Measurements from ENCODE around the gene THY1. TPM values are rescaled to one million over a fixed set of nuclear protein-coding genes. Genes with fewer than 3 reads are reported as not detected.

Gene THY1
- polyA plus RNA-seq, 1 donor (not counting 4 experiments of a cell fraction or from before 2014, with no cell fraction given) = 2.4 TPM

DNA sequence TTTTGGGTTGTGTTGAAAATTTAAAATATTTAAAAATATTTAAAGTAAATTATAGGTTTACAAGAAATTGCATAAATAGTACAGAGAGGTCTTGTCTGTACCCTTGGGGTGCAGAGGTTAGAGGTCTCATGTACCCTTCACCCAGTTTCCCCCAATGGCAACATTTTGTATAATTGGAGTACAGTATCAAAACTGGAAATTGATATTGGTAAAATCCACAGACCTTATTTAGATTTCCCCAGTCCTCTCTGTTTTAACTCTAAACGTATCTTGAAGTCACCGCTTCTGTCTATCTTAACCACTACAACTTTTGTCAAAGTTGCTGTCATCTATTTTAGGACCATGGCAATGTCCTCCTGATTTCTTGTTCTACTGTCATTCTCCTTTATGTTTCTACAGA is 10.9 kb downstream of the THY1 start:
- dilution Hi-C loops (cut with MboI; ENCODE audit: extremely low pct_ligation_motif_present, low sequenced_read_pairs) = no loop called here
- DNase-seq (ENCODE audit: low read depth, low spot score) (no peak), FAIRE-seq (no peak)
- H4K20me1 ChIP-seq (ENCODE audit: control insufficient read depth, extremely low read depth, insufficient read depth, low read length) = no peaks in the 10 kb centered on the region
- no peak overlapping the region for H3K4me3 ChIP-seq (ENCODE audit: control insufficient read depth in 2 of 3, extremely low read depth in 1 of 3, insufficient read depth in 2 of 3, low read depth in 1 of 3, low read length in 3 of 3)
- H3K4me2 ChIP-seq (ENCODE audit: control insufficient read depth, extremely low read depth, insufficient read depth, low read depth, low read length) = no peak overlapping the region
- no peak overlapping the region for H3K9ac ChIP-seq (ENCODE audit: control insufficient read depth, extremely low read depth, insufficient read depth, low read length)
- TF ChIP-seq, protein P1, sequence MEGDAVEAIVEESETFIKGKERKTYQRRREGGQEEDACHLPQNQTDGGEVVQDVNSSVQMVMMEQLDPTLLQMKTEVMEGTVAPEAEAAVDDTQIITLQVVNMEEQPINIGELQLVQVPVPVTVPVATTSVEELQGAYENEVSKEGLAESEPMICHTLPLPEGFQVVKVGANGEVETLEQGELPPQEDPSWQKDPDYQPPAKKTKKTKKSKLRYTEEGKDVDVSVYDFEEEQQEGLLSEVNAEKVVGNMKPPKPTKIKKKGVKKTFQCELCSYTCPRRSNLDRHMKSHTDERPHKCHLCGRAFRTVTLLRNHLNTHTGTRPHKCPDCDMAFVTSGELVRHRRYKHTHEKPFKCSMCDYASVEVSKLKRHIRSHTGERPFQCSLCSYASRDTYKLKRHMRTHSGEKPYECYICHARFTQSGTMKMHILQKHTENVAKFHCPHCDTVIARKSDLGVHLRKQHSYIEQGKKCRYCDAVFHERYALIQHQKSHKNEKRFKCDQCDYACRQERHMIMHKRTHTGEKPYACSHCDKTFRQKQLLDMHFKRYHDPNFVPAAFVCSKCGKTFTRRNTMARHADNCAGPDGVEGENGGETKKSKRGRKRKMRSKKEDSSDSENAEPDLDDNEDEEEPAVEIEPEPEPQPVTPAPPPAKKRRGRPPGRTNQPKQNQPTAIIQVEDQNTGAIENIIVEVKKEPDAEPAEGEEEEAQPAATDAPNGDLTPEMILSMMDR (optimal IDR thresholded peaks at IDR 0.05 in 1 of 3, IDR thresholded peaks at IDR 0.05 in 1 of 3, conservative IDR thresholded peaks at IDR 0.05 in 1 of 3; ENCODE audit: extremely low read depth in 1 of 3, insufficient read depth in 2 of 3, low read length in 3 of 3) = no peak
- no peak for TF ChIP-seq EZH2 (IDR thresholded peaks at IDR 0.05; ENCODE audit: low read length)
- H3K9me3 ChIP-seq (ENCODE audit: control insufficient read depth, low read depth, low read length) = no peaks in the 10 kb centered on the region
- H3K9me1 ChIP-seq (ENCODE audit: control insufficient read depth, extremely low read depth, insufficient read depth, low read length) = no peaks in the 10 kb centered on the region
- H2AFZ ChIP-seq (ENCODE audit: control insufficient read depth, low read length) = no peak overlapping the region
- H3K27me3 ChIP-seq (ENCODE audit: control insufficient read depth, extremely low read depth, insufficient read depth, low read length) = no peaks in the 10 kb centered on the region
- H3K27ac ChIP-seq (ENCODE audit: control insufficient read depth, insufficient read depth, low read length) = no peak overlapping the region
- H3K36me3 ChIP-seq (ENCODE audit: control insufficient read depth in 2 of 2, extremely low read depth in 1 of 2, insufficient read depth in 2 of 2, low read length in 2 of 2) = no peaks in the 10 kb centered on the region
- H3K79me2 ChIP-seq (ENCODE audit: control insufficient read depth, insufficient read depth, low read length) = no peaks in the 10 kb centered on the region
- H3K4me1 ChIP-seq (ENCODE audit: control insufficient read depth, extremely low read depth, insufficient read depth, low read length) = peaks cover 3% of the 10 kb centered on the region

DNA sequence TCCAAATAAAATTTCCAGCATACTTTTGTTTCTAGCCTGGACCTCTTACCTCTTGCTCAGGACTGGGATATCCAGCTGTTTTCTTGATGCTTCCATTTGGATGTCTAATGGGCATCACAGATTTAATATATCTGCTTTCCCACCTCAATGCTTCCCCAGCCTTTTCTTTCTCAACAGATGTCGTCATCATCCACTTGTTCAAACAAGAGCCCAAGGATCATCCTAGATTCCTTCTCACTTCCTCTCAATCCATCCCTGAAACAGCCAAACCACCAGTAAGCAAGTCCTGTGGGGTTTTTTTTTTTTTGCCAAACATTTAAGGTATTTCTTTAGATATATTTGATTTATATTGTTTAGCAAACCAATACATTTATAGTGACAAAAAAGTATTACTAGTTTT is 12.5 kb downstream of the THY1 start:
- Histone ChIP-seq H3K9ac (ENCODE audit: control insufficient read depth, extremely low read depth, insufficient read depth, low read length) (no peak overlapping the region), H3K36me3 (ENCODE audit: control insufficient read depth in 2 of 2, extremely low read depth in 1 of 2, insufficient read depth in 2 of 2, low read length in 2 of 2) (no peaks in the 10 kb centered on the region), H3K4me1 (ENCODE audit: control insufficient read depth, extremely low read depth, insufficient read depth, low read length) (no peaks in the 10 kb centered on the region), H4K20me1 (ENCODE audit: control insufficient read depth, extremely low read depth, insufficient read depth, low read length) (no peaks in the 10 kb centered on the region), H3K9me3 (ENCODE audit: control insufficient read depth, low read depth, low read length) (no peaks in the 10 kb centered on the region), H3K4me3 (ENCODE audit: control insufficient read depth in 2 of 3, extremely low read depth in 1 of 3, insufficient read depth in 2 of 3, low read depth in 1 of 3, low read length in 3 of 3) (no peak overlapping the region), H3K4me2 (ENCODE audit: control insufficient read depth, extremely low read depth, insufficient read depth, low read depth, low read length) (no peak overlapping the region), H3K9me1 (ENCODE audit: control insufficient read depth, extremely low read depth, insufficient read depth, low read length) (no peaks in the 10 kb centered on the region), H3K27ac (ENCODE audit: control insufficient read depth, insufficient read depth, low read length) (no peak overlapping the region), H3K79me2 (ENCODE audit: control insufficient read depth, insufficient read depth, low read length) (no peaks in the 10 kb centered on the region), H2AFZ (ENCODE audit: control insufficient read depth, low read length) (no peak overlapping the region), H3K27me3 (ENCODE audit: control insufficient read depth, extremely low read depth, insufficient read depth, low read length) (no peaks in the 10 kb centered on the region)
- TF ChIP-seq, protein P1 (optimal IDR thresholded peaks at IDR 0.05 in 1 of 3, IDR thresholded peaks at IDR 0.05 in 1 of 3, conservative IDR thresholded peaks at IDR 0.05 in 1 of 3; ENCODE audit: extremely low read depth in 1 of 3, insufficient read depth in 2 of 3, low read length in 3 of 3) = no peak
- no peak for TF ChIP-seq EZH2 (IDR thresholded peaks at IDR 0.05; ENCODE audit: low read length)
- dilution Hi-C loops (cut with MboI; ENCODE audit: extremely low pct_ligation_motif_present, low sequenced_read_pairs) = no loop called here
- FAIRE-seq = peak; percentile 23
- no peak for DNase-seq (ENCODE audit: low read depth, low spot score)

All from keratinocyte (primary cell).